Measurements from ENCODE around the gene GABPA.

DNA sequence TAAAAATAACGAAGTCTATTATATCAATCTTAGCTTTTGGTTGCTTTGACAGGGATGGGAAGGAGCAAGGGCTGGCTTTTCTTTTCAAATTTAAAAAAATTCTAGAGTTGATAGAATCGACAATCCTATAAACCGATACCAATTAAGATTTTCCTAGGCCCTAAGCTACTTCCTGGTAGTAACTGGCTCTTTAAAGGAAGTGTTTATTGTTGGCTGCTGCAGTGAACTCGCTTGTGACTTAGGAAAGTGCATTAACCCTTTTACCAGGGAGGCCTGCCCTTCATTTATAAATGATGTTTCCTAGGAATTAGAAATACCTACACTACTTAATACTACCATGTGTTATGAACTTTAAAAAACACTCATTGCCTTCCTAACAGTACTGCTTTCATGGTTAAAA lies 33.2 kb upstream of the GABPA start:
- TF ChIP-seq CTCF (conservative IDR thresholded peaks at IDR 0.05) (no peak), EZH2 (IDR thresholded peaks at IDR 0.05; ENCODE audit: low read depth) (no peak)

Measured in PC-9 (cell line).